ENCODE results near the gene VDAC1.
A peak's percentile ranks its signal among the peaks of the same experiment; 100 is the strongest.

The VDAC1 gene

GRCh38 chr5:134024811-134025210 lies 20.0 kb upstream of the VDAC1 start:
- no peak for DNase-seq (ENCODE audit: low spot score)

- DNase-seq (ENCODE audit: low spot score), result no peak
Observed at GRCh38 chr5:134022333-134022732, 17.6 kb upstream of the VDAC1 start.

GRCh38 chr5:134020188-134020587 lies 15.4 kb upstream of the VDAC1 start:
- DNase-seq (ENCODE audit: low spot score), result no peak

GRCh38 chr5:134019636-134020035 lies 14.9 kb upstream of the VDAC1 start:
- DNase-seq (ENCODE audit: low spot score), result no peak

GRCh38 chr5:134018986-134019316 lies 14.2 kb upstream of the VDAC1 start:
- DNase-seq (ENCODE audit: low spot score), result no peak

- DNase-seq (ENCODE audit: low spot score), result peak; percentile 63
Observed at GRCh38 chr5:134018154-134018985, 13.6 kb upstream of the VDAC1 start.

- no peak for DNase-seq (ENCODE audit: low spot score)
Observed at GRCh38 chr5:134008266-134008749, 3.5 kb upstream of the VDAC1 start.

GRCh38 chr5:134007581-134008265 lies 2.9 kb upstream of the VDAC1 start:
- DNase-seq (ENCODE audit: low spot score), result peak; percentile 47

- DNase-seq (ENCODE audit: low spot score), result no peak
Observed at GRCh38 chr5:134006115-134006514, 1.3 kb upstream of the VDAC1 start.

GRCh38 chr5:134005417-134006061 lies 764 bp upstream of the VDAC1 start:
- peak; percentile 44 for DNase-seq (ENCODE audit: low spot score)

- no peak for DNase-seq (ENCODE audit: low spot score)
Observed at GRCh38 chr5:134003817-134004625, 754 bp downstream of the VDAC1 start.

GRCh38 chr5:134003064-134003816 lies 1.5 kb downstream of the VDAC1 start:
- no peak for DNase-seq (ENCODE audit: low spot score)

- no peak for DNase-seq (ENCODE audit: low spot score)
Observed at GRCh38 chr5:134001938-134002731, 2.6 kb downstream of the VDAC1 start.

- no peak for DNase-seq (ENCODE audit: low spot score)
Observed at GRCh38 chr5:134000696-134001453, 3.9 kb downstream of the VDAC1 start.

GRCh38 chr5:134000091-134000511 lies 4.7 kb downstream of the VDAC1 start:
- no peak for DNase-seq (ENCODE audit: low spot score)

GRCh38 chr5:133998807-133999206 lies 6.0 kb downstream of the VDAC1 start:
- no peak for DNase-seq (ENCODE audit: low spot score)

GRCh38 chr5:133998042-133998441 lies 6.7 kb downstream of the VDAC1 start:
- no peak for DNase-seq (ENCODE audit: low spot score)

GRCh38 chr5:133996683-133997252 lies 8.0 kb downstream of the VDAC1 start:
- no peak for DNase-seq (ENCODE audit: low spot score)

- DNase-seq (ENCODE audit: low spot score), result no peak
Observed at GRCh38 chr5:133995883-133996563, 8.8 kb downstream of the VDAC1 start.
